Stimulated activated CD4-positive, alpha-beta T cell treated with anti-CD3 and anti-CD28 coated beads, Interleukin-1b, Interleukin-23, amount 100 ng/mL, for 4 hours (primary cell): ENCODE results near the gene TNS4.

Source experiments
- DNase-seq, 2 donors: peaks; one replicate each; pipeline ENCODE4 v3.0.0-alpha.2; 2020; ENCODE audit warnings: low read depth in 2 of 2

TNS4 gene

DNA sequence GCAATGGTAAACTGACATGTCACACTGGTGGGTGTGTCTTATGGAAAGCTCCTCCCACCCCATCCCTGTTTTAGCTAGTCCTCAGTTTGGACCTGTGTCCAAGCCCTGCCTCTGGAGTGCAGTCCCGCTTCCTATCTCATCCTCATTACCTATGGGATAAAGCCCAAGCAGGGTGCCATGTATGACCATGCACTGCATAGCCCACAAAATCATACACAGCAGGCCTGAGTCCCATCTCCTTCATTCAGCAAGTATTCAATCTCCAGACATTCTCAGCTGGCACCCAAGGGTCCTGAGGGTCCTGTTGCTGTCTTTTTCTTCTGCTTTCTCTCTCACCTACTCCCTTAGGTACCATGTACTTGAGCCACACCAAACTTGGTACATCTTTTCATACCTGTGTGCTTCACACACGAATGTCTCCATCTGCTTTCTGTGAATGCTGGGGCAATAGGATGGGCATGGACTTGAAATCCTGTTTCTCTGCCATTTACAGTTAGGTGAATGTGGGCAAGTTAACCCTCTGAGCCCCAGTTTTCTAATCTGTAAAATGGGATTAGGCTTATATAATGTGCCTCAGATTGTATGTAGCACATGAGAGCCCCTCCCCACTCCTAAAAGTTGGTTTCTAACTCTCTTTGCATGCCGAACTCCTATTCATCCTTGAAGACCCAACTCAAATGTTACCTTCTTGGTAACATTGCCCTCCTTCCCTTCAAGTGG, 28.5 kb downstream of the TNS4 start:
- no peak for DNase-seq

DNA sequence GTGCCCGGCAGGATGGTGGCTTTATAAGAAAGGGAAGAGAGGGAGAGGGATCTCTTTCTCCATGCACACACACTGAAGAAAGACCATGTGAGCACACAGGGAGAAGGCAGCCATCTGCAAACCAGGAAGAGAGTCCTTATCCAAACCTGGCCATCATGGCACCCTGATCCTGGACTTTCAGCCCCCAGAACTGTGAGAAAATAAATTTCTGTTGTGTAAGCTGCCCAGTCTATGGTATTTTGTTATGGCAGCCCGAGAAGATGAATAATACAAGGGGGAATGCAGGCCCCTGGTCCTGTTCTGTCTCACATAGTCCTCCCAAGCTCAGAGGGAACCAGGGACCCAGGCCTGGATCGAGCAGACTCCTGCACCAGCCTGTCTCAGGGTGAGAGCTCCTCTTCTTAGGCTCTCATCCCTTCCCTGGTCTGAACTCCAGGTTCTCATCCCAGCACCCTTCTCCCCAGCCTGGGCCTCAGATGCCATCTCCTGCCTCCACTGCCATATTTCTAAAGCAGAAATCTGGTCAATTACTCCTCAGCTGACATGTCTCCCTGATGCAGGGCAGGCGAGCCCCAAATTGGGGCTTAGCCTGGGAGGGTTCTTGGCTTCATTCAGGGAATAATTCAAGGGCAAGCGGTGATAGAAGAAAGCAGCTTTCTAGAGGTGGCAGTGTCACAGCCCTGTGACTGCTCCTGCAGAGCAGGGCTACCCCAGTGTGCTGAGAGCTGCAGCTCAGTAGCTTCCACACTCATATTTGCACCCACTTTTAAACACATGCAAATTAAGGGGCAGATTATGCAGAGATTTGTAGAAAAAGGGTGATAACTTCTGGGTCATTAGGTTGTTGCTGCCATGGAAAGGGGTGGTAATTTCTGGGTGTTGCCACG, 29.3 kb downstream of the TNS4 start:
- no peak for DNase-seq

DNA sequence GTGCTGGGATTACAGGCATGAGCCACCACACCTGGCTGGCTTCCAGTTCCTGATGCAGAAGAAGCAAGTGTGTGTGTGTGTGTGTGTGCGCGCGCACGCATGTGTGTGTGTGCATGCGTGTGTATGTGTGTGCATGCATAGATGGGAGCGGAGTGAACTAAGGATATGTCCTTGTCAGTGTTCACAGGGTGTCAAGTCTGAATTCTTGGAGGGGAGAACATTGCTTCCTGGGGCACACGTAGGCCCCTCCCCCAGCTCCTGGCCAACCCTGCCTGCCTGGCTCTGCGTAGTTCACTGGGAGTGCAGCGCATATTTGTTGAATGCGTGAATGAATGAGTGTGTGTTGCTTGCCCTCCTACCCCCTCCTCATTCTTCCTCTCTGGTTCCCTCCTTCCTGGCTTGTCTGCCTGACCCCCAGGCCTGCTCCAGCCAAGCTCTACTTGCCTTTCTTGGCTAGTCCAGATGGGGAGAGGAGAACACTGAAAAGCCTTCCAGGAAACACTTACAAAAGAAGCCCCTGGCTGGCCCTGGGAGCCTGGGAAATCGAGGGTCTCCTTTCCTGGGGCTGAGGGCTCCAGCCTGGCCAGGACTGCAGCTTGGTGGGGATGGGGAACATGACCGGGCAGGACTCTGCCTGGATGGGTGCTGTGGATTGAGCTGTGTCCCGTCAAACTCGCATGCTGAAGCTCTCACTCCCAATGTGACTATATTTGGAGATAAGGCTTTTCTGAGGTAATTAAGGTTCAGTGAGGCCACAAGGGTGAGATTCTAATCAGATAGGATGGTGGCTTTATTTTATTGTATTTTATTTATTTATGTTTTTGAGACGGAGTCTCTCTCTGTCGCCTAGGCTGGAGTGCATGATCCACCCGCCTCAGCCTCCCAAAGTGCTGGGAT, 30.2 kb downstream of the TNS4 start:
- no peak for DNase-seq

GRCh38 chr17:40469805-40470675, 31.4 kb downstream of the TNS4 start:
- DNase-seq, result no peak

- DNase-seq, result no peak
These were observed 32.9 kb downstream of the TNS4 start for GRCh38 chr17:40468560-40468959.

DNA sequence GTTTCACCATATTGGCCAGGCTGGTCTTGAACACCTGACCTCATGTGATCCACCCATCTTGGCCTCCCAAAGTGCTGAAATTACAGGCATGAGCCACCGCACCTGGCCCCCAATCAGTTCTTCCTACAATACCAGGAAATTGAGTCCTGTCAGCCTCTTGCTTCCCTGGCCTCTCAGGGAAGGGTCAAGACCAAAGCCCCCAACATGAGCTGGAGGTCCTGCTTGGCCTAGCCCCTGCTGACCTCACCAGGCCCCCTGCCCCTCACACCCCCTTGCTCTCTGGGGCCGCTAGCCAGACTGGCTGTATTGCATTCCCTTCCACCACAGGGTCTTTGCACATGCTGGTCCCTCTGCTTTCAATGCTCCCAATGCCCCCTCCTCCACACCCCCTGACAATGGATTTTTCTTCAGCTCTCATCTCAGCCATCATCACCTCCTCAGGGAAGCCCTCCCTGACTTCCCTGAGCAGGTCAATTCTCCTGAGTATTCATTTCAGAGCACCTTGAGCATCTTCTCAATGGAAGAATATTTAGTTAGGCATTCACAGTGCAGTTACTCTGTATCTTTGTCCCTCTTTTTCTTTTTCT, 34.0 kb downstream of the TNS4 start:
- no peak for DNase-seq

GRCh38 chr17:40466298-40466971, 35.0 kb downstream of the TNS4 start:
- no peak for DNase-seq

DNA sequence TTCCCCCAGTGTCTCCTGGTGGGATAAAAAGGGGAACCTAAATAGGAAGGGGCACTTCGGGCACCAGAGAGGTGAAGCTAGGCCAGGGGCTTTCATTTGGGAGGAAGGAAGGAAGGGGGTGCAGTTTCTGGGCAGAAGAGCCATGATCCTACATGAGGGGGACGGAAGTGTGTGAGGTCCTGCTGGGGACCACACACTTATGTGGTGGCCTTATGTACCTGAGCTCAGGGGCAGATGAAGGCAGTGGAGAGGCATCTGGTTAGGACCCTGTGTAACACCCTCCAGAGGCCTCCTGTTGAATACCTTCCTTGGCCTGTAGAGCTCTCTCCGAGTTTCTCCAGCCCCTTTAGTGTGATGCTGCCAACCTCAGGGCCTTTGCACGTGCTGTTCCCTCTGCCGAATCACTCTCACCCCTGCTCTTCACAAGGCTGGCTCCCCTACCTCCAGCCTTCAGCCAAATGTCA, 37.0 kb downstream of the TNS4 start:
- no peak for DNase-seq

GRCh38 chr17:40463122-40463550, 38.3 kb downstream of the TNS4 start:
- DNase-seq, result no peak

DNA sequence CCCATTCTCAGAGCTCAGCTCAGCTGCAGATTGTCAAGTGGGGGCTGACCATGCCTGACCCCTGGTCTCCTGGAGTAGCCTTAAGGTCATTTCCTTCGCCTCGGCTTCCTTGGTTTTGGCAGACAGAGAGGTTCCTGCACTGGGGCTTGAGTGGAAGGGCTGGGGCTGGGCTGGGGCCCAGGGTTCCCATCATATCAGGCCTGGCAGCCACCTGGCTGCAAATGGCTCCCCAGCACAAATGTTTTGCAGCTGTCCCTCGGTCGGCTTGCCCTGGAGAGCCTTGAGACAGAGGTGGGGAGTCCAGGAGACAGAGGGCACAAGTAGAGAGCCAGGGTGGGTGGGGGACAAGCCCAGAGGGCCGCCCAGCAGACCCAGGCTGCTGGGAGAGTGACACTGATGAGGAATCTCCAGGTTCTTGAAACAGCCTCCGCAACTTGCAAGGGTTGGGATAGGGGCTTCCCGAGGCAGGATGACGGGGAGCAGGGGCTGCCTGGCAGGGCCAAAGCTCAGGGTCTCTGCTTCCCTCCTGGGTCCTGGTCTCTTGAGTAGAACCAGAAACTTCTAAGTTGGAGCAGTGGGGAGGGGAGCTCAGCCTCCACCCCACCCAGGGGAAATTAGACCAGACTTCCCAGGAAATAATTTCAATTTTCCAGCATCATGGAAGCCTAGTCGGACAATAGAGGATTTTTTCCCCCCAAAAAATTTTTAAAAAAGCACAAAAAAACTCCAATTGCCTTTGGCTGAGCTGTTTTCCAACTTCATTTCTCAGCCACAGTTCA, 38.9 kb downstream of the TNS4 start:
- no peak for DNase-seq

DNA sequence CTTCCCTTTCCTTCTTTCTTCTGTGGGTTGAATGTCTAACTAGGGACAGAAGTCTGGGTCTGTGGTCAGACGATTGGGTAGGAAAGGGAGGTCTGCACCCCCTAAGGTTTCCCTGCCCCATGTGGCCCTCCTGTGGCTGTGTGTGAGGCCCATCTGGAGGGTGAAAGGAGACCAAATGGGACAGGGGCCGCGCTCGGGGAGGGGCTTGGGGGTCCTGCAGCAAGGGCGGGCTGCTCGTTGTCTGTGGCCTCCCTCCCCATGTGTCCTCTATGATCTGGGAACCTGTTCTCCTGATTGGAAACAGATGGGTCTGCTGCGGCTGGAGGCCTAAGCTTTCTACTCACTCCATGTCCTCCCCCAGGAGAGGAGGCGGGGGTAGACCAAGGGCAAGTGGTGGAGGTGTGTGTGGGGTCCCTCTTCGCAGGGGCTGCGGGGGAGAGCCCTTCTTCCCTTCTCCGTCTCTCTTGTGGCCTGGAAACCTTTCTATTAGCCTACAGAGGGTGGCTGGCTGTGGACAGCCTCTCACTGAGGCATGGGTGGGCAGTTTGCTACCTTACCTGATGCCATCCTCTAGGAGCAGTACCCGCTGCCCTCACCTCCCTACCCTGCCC, 39.6 kb downstream of the TNS4 start:
- DNase-seq, result no peak

DNA sequence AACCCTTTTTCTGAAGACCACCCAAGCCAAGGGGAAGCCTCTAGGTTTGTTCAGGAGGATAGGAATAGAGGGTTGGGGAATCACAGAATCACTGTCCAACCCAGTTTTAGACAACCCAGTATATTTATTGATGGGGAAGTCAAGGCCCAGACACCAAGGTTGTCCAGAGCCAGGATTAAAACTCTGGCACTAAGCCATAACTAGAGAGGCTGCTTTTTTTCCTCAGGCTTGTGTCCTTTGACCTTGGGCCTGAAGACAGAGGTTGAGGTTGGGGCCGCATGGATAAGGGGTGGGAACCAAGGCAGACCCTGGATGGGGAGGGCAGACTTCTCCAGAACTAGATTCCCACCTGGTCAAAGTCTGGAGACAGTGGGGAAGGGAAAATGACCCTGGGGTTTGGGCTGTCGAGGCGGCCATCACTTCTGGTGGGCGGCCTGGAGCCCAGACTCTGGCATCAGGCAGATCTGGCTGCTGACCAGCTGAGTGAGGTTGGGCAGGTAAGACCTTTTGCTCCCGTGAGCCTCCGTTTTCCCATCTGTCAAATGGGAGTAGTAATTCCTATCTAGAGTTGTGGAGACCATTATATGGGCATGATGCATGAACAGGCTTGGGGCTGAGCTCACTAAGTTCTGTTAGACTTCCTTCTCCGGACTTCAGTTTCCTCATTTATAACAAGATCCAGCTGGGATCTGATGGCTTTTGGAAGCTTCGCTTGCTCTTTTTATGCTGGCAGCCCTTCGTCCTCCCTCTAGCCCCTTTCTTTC, 40.3 kb downstream of the TNS4 start:
- DNase-seq, result no peak

DNA sequence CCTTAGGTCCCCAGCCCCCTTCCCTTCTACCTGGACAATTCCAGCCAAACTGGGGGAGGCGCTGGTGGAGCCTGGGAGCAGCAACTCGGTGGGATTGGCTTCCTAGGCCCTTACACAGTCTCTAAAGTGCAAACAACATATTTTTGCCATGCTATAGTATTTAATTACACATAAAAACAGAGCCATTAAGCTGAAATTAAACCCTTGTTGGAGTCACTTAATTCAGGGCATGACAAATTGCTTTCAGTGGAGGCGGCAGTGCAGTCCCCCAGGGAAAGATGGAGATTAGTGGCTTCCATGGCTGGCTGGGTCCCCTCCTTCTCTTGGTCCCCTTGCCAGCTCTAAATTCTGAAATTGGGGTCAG, 40.8 kb downstream of the TNS4 start:
- DNase-seq, result no peak

GRCh38 chr17:40459636-40460603, 41.5 kb downstream of the TNS4 start:
- DNase-seq, result no peak

- no peak for DNase-seq
These were observed 42.5 kb downstream of the TNS4 start for GRCh38 chr17:40458851-40459482.
